Activated CD4-positive, alpha-beta T cell treated with anti-CD3 and anti-CD28 coated beads, Interleukin-2, amount 50 U/mL, for 24 hours (primary cell): ENCODE data around the gene TSEN34.
"Not testable (repeated sequence)": the region's sequence is repeated elsewhere in the genome, so short reads cannot be mapped to it uniquely, and the experiment has no call there.

ENCODE experiments used
- DNase-seq, 2 donors: peaks; one replicate each; pipeline ENCODE4 v3.0.0-alpha.2; 2020; ENCODE audit warnings: low read depth in 1 of 2, low spot score in 1 of 2

Gene TSEN34

GRCh38 chr19:54231077-54231931 lies 40.2 kb downstream of the TSEN34 start:
- peak; percentile 74 to 87 for DNase-seq

- no peak for DNase-seq
Measured at GRCh38 chr19:54233941-54234340, 42.8 kb downstream of the TSEN34 start.

DNA sequence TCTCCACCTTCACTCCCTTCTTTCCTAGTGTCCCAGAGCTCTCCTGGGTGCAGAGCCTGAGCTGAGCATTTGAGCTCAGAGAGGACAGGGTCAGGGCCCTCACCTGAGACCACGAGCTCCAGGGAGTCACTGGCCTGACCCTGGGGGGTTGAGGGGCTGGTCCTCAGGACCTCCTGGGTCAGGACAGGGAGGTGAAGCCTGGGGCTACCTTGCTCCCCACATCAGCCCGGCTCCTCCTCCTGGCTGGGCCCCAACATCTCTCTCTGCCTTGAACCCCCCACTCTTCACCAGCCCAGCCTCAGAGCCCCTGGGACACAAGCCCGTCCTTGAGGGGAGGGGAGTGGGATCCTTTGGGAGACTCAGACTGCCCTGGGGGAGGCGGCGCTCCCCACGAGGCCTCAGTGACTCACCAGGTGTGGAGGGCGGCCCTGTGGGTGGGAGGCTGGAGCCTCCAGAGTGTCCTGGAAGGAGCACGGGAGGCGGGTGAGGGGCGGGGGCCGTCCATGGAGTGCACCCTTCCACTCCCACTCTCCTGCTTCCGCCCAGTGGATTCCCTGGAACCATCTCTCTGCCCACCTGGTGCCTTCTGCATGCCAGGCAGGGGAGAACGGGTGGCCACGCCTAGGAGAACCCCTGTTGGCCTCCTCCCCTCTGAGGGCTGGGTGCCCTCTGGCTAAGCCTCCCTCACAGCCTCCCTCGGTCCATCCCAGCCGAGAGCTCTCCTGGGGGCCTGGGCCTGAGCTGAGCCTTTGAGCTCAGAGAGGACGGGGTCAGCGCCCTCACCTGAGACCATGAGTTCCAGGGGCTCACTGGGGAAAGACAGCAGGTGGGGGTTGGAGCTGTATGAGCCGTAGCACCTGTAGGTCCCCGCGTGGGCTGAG lies 48.6 kb downstream of the TSEN34 start:
- DNase-seq: not testable (repeated sequence)

- not testable (repeated sequence) for DNase-seq
Measured at GRCh38 chr19:54240372-54241336, 49.5 kb downstream of the TSEN34 start.

DNA sequence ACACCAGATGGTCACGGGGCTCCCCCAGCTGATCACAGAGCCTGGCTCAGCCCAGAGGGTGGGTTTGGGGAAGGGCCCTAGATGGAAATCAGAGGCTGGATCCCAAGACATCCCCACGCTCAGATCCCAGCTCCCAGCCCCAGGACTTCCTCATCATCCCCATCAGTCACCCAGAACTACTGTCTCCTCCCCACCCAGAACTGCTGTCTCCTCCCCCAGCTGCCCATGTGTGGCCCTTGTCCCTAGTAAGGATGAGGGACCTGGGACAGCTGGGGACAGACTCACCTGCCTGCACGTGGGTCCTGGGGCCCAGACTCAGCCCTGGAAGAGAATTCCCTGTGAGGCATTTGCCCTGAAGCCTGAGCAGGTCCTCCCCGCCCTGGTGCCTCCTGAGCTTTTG lies 51.1 kb downstream of the TSEN34 start:
- not testable (repeated sequence) for DNase-seq

DNA sequence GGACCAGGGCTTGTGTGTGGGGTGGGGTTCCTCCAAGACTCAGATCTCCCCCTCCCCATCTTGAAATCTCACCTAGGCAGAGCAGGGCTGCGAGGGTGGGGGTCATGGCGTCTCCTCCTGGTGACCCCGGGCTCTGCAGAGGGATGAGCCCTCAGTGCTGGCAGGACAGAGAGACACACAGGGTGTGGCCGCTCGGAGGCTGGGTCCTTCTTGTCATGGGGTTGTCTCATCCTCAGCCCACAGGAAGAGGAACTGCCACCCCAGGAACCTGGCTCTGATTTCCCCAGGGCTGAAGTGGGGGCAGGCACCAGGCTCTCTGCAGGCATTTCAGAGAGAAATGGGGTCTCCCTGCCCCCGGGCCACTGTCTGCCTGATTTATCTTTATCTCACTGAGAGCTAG lies 51.5 kb downstream of the TSEN34 start, which contains the start of gene LILRA6:
Gene LILRA6, minus strand, starts transcription at position 145 of the 400 bp plus-strand sequence.
- not testable (repeated sequence) for DNase-seq

DNA sequence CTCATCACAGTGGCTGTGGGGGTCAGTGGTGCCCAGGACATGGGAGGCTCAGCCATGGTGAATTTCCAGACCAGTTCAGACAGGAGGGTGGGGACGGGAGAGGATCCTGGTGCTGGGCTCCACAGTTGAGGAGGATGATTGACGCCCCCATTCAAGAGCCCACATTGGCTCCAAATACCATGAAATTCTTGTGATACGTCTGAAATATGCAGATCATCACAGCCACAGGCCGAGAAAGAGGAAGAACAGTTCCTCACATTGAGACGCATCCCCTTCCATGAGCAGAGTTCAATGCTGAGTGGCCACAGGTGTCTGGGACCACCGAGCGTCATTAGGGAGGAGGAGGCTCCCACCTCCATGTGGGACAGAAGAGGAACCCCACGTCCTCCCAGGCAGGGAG lies 52.7 kb downstream of the TSEN34 start:
- DNase-seq: not testable (repeated sequence)
